ENCODE results near the gene IREB2.

IREB2 gene

DNA sequence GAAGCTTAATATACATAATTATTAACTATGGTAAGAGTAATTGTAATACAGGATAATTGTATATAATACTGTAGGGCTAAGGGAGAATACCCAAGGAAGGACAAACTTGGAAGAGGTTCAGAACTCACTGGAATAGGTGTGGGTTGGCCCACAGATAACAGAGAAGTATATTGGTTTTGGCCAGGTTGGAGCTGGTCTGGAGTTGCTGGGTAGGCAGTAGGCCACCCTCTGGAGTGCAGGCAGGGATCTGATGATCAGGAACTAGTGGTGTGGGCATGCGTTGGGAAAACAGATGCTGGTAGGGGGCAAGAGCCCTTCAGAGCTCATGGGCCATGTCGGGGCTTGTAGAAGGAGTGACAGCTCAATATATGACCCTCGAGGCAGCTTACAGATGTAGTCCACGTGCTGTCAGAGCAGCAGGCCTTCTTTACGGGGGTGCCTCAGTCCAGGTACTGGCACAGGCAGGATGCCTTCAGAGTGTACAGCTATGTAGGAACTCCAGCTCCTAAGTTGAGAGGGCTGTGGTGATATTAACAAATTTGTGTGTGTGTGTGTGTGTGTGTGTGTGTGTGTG lies 12.4 kb downstream of the IREB2 start:
- TF ChIP-seq, protein P1, sequence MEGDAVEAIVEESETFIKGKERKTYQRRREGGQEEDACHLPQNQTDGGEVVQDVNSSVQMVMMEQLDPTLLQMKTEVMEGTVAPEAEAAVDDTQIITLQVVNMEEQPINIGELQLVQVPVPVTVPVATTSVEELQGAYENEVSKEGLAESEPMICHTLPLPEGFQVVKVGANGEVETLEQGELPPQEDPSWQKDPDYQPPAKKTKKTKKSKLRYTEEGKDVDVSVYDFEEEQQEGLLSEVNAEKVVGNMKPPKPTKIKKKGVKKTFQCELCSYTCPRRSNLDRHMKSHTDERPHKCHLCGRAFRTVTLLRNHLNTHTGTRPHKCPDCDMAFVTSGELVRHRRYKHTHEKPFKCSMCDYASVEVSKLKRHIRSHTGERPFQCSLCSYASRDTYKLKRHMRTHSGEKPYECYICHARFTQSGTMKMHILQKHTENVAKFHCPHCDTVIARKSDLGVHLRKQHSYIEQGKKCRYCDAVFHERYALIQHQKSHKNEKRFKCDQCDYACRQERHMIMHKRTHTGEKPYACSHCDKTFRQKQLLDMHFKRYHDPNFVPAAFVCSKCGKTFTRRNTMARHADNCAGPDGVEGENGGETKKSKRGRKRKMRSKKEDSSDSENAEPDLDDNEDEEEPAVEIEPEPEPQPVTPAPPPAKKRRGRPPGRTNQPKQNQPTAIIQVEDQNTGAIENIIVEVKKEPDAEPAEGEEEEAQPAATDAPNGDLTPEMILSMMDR (IDR thresholded peaks at IDR 0.05; ENCODE audit: low read length, missing control alignments), result no peak
- no peak overlapping the region for H3K4me3 ChIP-seq (replicated peaks; ENCODE audit: low read depth, low read length)
- no peak for DNase-seq (ENCODE audit: low read depth)

DNA sequence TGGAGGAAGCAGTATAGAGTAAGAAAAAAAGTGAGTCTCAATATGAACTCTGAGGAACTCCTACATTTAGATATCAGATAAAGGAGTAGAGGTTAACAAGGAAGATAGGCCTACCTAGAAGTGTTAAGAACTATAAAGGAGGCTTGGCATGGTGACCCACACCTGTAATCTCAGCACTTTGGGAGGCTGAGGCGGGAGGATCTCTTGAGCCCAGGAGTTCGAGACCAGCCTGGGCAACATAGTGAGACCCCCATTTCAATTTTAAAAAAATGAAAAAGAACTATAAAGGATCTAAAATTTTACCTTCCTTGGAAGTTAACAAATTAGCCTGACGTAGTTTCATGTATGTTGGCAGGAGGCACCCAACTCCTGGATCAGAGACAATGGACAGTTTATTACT lies 14.5 kb downstream of the IREB2 start:
- no peak overlapping the region for H3K4me3 ChIP-seq (replicated peaks; ENCODE audit: low read depth, low read length)
- TF ChIP-seq, protein P1 (IDR thresholded peaks at IDR 0.05; ENCODE audit: low read length, missing control alignments), result no peak
- no peak for DNase-seq (ENCODE audit: low read depth)

DNA sequence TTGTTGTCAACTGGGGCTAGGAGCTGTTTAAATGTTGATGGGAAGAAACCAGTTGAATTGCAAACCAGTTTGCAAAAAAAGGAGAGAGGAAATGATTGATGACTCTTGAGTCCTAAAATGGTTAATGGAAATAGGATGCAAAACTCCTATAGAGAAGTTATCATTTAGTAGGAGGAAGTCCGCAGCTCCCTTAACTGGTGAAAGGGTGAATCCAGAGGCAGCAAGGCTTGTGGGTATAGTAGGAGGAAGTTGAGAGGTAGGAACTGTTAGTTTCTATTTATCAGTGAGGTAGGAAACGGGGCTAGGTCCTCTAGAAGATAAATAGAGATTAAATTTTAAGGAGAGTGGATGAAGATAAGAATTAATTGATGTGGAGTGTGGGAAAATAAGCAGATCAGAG lies 15.4 kb downstream of the IREB2 start:
- DNase-seq (ENCODE audit: low read depth), result no peak
- no peak overlapping the region for H3K4me3 ChIP-seq (replicated peaks; ENCODE audit: low read depth, low read length)
- TF ChIP-seq, protein P1 (IDR thresholded peaks at IDR 0.05; ENCODE audit: low read length, missing control alignments), result no peak

DNA sequence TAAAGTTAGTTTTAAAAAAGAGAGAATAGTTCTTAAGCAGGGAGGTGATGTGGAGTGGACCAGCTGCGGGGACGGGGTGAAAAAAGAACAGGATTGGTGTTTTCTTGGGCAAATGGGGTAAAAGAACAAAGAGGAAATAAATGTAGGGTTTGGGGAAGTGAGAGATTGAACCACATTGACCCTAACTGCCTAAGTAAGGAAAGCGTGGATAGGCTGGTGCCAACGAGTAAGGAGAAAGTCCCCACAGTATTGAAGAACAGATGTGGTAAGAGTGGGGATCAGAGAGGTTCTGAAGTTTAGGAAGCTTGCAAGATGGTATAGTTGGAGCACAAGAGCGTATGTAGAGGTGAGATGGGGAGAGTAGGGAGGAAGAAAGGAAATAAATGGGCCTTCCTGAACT lies 17.0 kb downstream of the IREB2 start:
- no peak overlapping the region for H3K4me3 ChIP-seq (replicated peaks; ENCODE audit: low read depth, low read length)
- DNase-seq (ENCODE audit: low read depth), result no peak
- TF ChIP-seq, protein P1 (IDR thresholded peaks at IDR 0.05; ENCODE audit: low read length, missing control alignments), result no peak

DNA sequence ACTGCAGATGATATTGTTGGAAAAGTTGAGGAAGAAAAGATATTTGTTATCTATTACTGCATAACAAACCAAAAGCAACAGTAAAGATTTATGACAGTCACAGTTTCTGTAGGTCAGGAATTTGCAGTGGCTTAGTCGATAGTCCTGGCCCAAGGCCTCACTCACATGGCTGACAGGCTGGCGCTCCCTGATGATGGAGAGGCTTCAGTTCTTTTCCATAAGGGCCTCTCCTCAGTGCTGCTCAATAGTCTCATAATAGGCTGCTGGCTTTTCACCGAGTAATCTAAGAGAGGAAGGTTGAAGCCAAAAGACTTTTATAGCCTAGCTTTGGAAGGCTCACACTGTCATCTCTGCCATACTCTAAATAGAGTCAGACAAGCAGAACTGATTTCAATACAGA lies 17.7 kb downstream of the IREB2 start:
- H3K4me3 ChIP-seq (replicated peaks; ENCODE audit: low read depth, low read length), result no peak overlapping the region
- TF ChIP-seq, protein P1 (IDR thresholded peaks at IDR 0.05; ENCODE audit: low read length, missing control alignments), result no peak
- no peak for DNase-seq (ENCODE audit: low read depth)

DNA sequence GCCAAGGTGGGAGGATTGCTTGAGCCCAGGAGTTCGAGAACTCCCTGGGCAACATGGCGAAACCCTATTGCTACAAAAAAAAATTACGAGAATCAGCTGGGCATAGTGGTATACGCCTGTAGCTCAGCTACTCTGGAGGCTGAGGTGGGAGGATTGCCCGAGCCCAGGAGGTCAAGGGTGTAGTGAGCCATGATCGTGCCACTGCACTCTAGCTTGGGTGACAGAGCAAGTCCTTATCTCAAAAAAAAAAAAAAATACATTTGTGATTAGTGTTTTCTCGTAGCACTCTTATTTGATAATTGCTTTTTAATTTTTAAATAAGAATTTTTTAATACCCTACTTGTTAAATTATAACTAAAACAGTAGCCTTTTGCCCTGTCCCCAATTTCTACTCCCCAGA lies 18.4 kb downstream of the IREB2 start:
- DNase-seq (ENCODE audit: low read depth), result no peak
- no peak overlapping the region for H3K4me3 ChIP-seq (replicated peaks; ENCODE audit: low read depth, low read length)
- TF ChIP-seq, protein P1 (IDR thresholded peaks at IDR 0.05; ENCODE audit: low read length, missing control alignments), result no peak

DNA sequence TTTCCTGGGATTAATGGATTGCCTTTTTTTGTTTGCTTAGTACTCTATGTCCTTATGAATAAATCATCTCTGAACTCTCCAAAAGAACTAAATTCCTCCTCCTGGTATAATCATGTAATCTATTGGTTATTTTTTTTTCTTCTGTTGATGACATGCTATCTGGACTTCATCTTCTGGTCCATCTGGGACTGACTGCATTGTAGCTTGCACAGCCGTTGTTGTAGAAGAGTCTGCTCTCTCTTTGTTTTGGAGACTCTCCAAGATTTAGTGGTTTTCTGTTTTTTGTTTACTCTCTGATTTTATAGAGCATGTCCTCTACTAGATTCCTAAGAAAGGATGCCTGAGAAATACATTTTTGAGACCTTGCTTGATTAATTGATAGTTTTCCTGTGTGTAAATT lies 19.1 kb downstream of the IREB2 start:
- H3K4me3 ChIP-seq (replicated peaks; ENCODE audit: low read depth, low read length), result no peak overlapping the region
- DNase-seq (ENCODE audit: low read depth), result peak; percentile 76
- TF ChIP-seq, protein P1 (IDR thresholded peaks at IDR 0.05; ENCODE audit: low read length, missing control alignments), result no peak

Data from fibroblast of pulmonary artery (primary cell).